HCT116 (cell line): Measurements from ENCODE around the gene ZNF692. TPM values are rescaled to one million over a fixed set of nuclear protein-coding genes. Genes with fewer than 3 reads are reported as not detected.
A peak's percentile ranks its signal among the peaks of the same experiment; 100 is the strongest.

ENCODE experiments used
- ATAC-seq: fragments of 200-7000 bp; cut with Tn5 transposase; 2 replicates; pipeline ENCODE4 v1.9.1; 2020; ENCODE audit warnings: mild to moderate bottlenecking, moderate library complexity
- BruUV-seq: library from RNA; stranded (reverse); fragments of 400-500 nt; replicated peaks from 2 replicates; lab custom pipeline; 2021; lab: Mats Ljungman, UMichigan
- CTCF ChIA-PET: fragments of 300-600 bp; sonication (Branson Sonifier 250); formaldehyde crosslinking; loops from one replicate; lab custom pipeline; 2021; ENCODE audit warnings: antibody characterized with exemption; lab: Charles Lee
- POLR2A ChIA-PET: fragments of 300-600, 350-600 bp; sonication (Branson Sonifier 250); formaldehyde crosslinking; loops from one replicate; lab custom pipeline; 2021; ENCODE audit warnings: antibody characterized with exemption; lab: Charles Lee
- RAD21 ChIA-PET, 2 experiments: fragments of 300-600 bp; sonication (Branson Sonifier 250); formaldehyde crosslinking; loops; one replicate each; lab custom pipeline; 2023; ENCODE audit warnings: low total read pairs in 2 of 2; ENCODE audit not compliant: uncharacterized antibody in 2 of 2, unreplicated experiment in 2 of 2, low non-redundant PET in 1 of 2; lab: Charles Lee
- DNase-seq: peaks from one replicate; pipeline ENCODE4 v3.0.0-alpha.2; 2010; ENCODE audit warnings: low read depth, low spot score
- H2AFZ ChIP-seq: fragments of 200-600 bp; shearing (Covaris generic), sonication (generic); 2 replicates; pipeline ENCODE4 v1.6.1; 2017; ENCODE audit warnings: low read depth, mixed run types, mixed read lengths, antibody characterized with exemption, low read length; ENCODE audit not compliant: poor library complexity, severe bottlenecking
- H3K27ac ChIP-seq: 2 replicates; pipeline ENCODE4 v1.5.1; 2012; ENCODE audit warnings: low read depth, low read length
- H3K27me3 ChIP-seq: fragments of 200-600 bp; sonication (generic); 2 replicates; pipeline ENCODE4 v1.6.1; 2016; ENCODE audit warnings: mixed run types, low read length, mixed read lengths; ENCODE audit not compliant: insufficient read depth
- H3K36me3 ChIP-seq, 2 experiments: fragments of 200-500 bp in 1 of 2; fragments of 200-600 bp in 1 of 2; sonication (Bioruptor generic) in 1 of 2; sonication (generic) in 1 of 2; 2 replicates each; pipeline versions ENCODE4 v1.5.1 to v1.6.1; 2014 to 2016; ENCODE audit warnings: low read length in 2 of 2, inconsistent platforms in 1 of 2, mixed read lengths in 1 of 2, mixed run types in 1 of 2; ENCODE audit not compliant: insufficient read depth in 2 of 2, control insufficient read depth in 1 of 2
- H3K4me1 ChIP-seq, 2 experiments: fragments of 200-600 bp in 1 of 2; sonication (generic) in 1 of 2; 2 replicates each; pipeline versions ENCODE4 v1.5.1 to v1.6.1; 2012 to 2017; ENCODE audit warnings: low read length in 2 of 2, inconsistent platforms in 1 of 2, mild to moderate bottlenecking in 1 of 2, mixed read lengths in 1 of 2, mixed run types in 1 of 2, moderate library complexity in 1 of 2; ENCODE audit not compliant: insufficient read depth in 2 of 2, control insufficient read depth in 1 of 2
- H3K4me2 ChIP-seq: fragments of 200-600 bp; sonication (generic); 2 replicates; pipeline ENCODE4 v1.6.1; 2017; ENCODE audit warnings: mixed run types, low read length, mixed read lengths
- H3K4me3 ChIP-seq, 2 experiments: fragments of 200-600 bp in 1 of 2; sonication (generic) in 1 of 2; replicated peaks in 1 of 2; 2 replicates each; pipeline ENCODE4 v1.5.1; 2011 to 2016; ENCODE audit warnings: low read length in 2 of 2, control low read depth in 1 of 2, low read depth in 1 of 2, mild to moderate bottlenecking in 1 of 2, mixed read lengths in 1 of 2, mixed run types in 1 of 2
- H3K79me2 ChIP-seq: fragments of 200-600 bp; sonication (generic); 2 replicates; pipeline ENCODE4 v1.6.1; 2017; ENCODE audit warnings: mild to moderate bottlenecking, mixed run types, low read length, moderate library complexity, mixed read lengths; ENCODE audit not compliant: insufficient read depth
- H3K9ac ChIP-seq: fragments of 200-600 bp; sonication (generic); 2 replicates; pipeline ENCODE4 v1.6.1; 2016; ENCODE audit warnings: low read length, mixed read lengths
- H3K9me2 ChIP-seq: fragments of 200-600 bp; sonication (generic), shearing (Covaris generic); 2 replicates; pipeline ENCODE4 v1.6.1; 2017; ENCODE audit warnings: mixed run types, mild to moderate bottlenecking, moderate library complexity; ENCODE audit not compliant: insufficient read depth
- H3K9me3 ChIP-seq, 2 experiments: fragments of 200-500 bp in 1 of 2; fragments of 200-600 bp in 1 of 2; sonication (Bioruptor generic) in 1 of 2; sonication (generic) in 1 of 2; 2 replicates each; pipeline ENCODE4 v1.6.1; 2014 to 2017; ENCODE audit warnings: low read length in 2 of 2, mixed read lengths in 2 of 2, inconsistent platforms in 1 of 2, low read depth in 1 of 2, mild to moderate bottlenecking in 1 of 2, mixed run types in 1 of 2, moderate library complexity in 1 of 2; ENCODE audit not compliant: control insufficient read depth in 1 of 2, insufficient read depth in 1 of 2
- H4K20me1 ChIP-seq: fragments of 200-600 bp; sonication (generic), shearing (Covaris generic); 2 replicates; pipeline ENCODE4 v1.6.1; 2017; ENCODE audit warnings: mixed run types, mild to moderate bottlenecking, moderate library complexity; ENCODE audit not compliant: insufficient read depth
- ELF1 ChIP-seq: IDR thresholded peaks from 2 replicates; pipeline ENCODE4 v1.6.1; 2012; ENCODE audit warnings: low read depth, borderline replicate concordance
- EZH2phosphoT487 ChIP-seq: fragments of 200-600 bp; IDR thresholded peaks from 2 replicates; pipeline ENCODE4 v1.6.1; 2018; ENCODE audit warnings: antibody characterized with exemption, borderline replicate concordance
- JUND ChIP-seq: IDR thresholded peaks from 2 replicates; pipeline ENCODE4 v1.6.1; 2012
- MAX ChIP-seq: IDR thresholded peaks from 2 replicates; pipeline ENCODE4 v1.6.1; 2012
- POLR2AphosphoS5 ChIP-seq: IDR thresholded peaks from 2 replicates; pipeline ENCODE4 v1.6.1; 2011; ENCODE audit warnings: mild to moderate bottlenecking, low read depth, low read length, moderate library complexity
- SIN3A ChIP-seq: IDR thresholded peaks from 2 replicates; pipeline ENCODE4 v1.6.1; 2012; ENCODE audit warnings: low read depth
- SP1 ChIP-seq: IDR thresholded peaks from 2 replicates; pipeline ENCODE4 v1.6.1; 2012; ENCODE audit warnings: low read depth
- SRF ChIP-seq: IDR thresholded peaks from 2 replicates; pipeline ENCODE4 v1.6.1; 2012; ENCODE audit warnings: low read depth
- ZFX ChIP-seq: fragments of 450-650 bp; IDR thresholded peaks from 2 replicates; pipeline ENCODE4 v1.6.1; 2017
- ZNF274 ChIP-seq: fragments of 200-500 bp; sonication (Bioruptor generic); IDR thresholded peaks from 2 replicates; pipeline ENCODE4 v1.6.1; 2014; ENCODE audit warnings: mild to moderate bottlenecking, low read depth, low read length, inconsistent platforms
- intact Hi-C: fragments of 100-400 bp; cut with micrococcal nuclease; formaldehyde crosslinking; loops from 2 replicates; pipeline ENCODE4 v1.10.0; 2022
- total RNA-seq: library from RNA; stranded (reverse); gene quantifications from one replicate; pipeline ENCODE4 v1.2.1, GENCODE V29; 2021; ENCODE audit not compliant: unreplicated experiment

The ZNF692 gene
- total RNA-seq, 1 experiment from 2014 or later, result 76.2 TPM

GRCh38 chr1:248825909-248826760 lies 32.8 kb downstream of the ZNF692 start, which contains the start of gene SH3BP5L (continued):
- TF ChIP-seq SRF (no peak; the same call in 1 of the 2 replicates), ZFX (peak; percentile 54; the same call in 1 of the 2 replicates), ELF1 (no peak; the same call in 1 of the 2 replicates), MAX (peak; percentile 54; the same call in 1 of the 2 replicates), JUND (no peak), ZNF274 (no peak), SP1 (peak; percentile 55)

GRCh38 chr1:248825573-248825908 lies 33.3 kb downstream of the ZNF692 start:
- Histone ChIP-seq H3K4me2 (peak overlapping the region; percentile 92), H3K9me3 (no peaks in the 10 kb centered on the region), H3K4me1 (peaks cover 16 to 39% of the 10 kb centered on the region in 2 experiments), H3K9me2 (no peaks in the 10 kb centered on the region), H3K36me3 (peaks cover 5 to 7% of the 10 kb centered on the region in 2 experiments; a peak in 3 of 4 replicates), H3K27me3 (no peaks in the 10 kb centered on the region), H3K9ac (peak overlapping the region; percentile 97), H3K4me3 (peak overlapping the region; percentile 98 to 99), H2AFZ (peak overlapping the region; percentile 94), H4K20me1 (no peaks in the 10 kb centered on the region), H3K79me2 (peaks cover 50% of the 10 kb centered on the region), H3K27ac (peak overlapping the region; percentile 78; the same call in 1 of the 2 replicates)
- BruUV-seq, result no TSS peak
- CTCF ChIA-PET, result interaction anchor here (1.0 to 2.2 kb wide), 2 partner anchors 12 to 48 kb away, joined by 6 to 12 read pairs; partner anchors contain the start of gene ZNF672
- intact Hi-C loops, result no loop called here
- POLR2A ChIA-PET, result interaction anchor here (0.6 to 5.0 kb wide), 3 partner anchors 13 to 49 kb away, joined by 4 to 49 read pairs (median 4); partner anchors contain the start of genes ZNF672 and ZNF692
- RAD21 ChIA-PET, result interaction anchor here in 1 of 2 experiments (1.2 kb wide), 1 partner anchor 12 kb away, joined by 4 read pairs; the partner anchor contains the start of gene ZNF672
- TF ChIP-seq POLR2AphosphoS5, result peak; percentile 40
- TF ChIP-seq EZH2phosphoT487, result no peak
- TF ChIP-seq SIN3A, result 0 out of 2 replicates have a peak, but pooled peaks have one; percentile 27
- DNase-seq (no peak), ATAC-seq (peak; percentile 30)
